Measurements from ENCODE around the gene ZCCHC14.

Gene ZCCHC14

DNA sequence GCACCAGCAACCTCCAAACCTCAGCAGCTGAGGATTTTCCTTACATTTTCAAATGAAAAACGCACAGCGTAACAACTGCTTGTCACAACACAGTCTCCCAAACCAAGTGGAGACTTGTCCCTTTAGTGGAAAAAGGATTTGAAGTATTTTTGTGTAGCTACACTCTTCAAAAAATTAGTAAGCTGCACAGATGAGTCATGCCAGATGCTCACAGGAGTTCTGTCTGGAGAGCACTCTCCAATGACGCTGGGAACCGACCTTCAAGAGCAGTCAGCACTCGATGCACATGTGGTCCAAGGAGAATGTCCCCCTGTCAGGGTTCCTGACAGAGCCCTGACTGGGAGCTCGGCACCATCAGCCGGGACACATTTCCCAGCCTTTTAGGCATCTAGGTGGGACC lies 60.9 kb downstream of the ZCCHC14 start:
- Histone ChIP-seq H2BK5ac (ENCODE audit: low read depth, low read length, poor library complexity) (no peak overlapping the region), H2BK120ac (ENCODE audit: insufficient read depth, low read length, poor library complexity) (no peak overlapping the region), H3K4me3 (ENCODE audit: low read depth, low read length) (no peak overlapping the region), H3K23ac (ENCODE audit: low read length) (no peak overlapping the region), H4K12ac (ENCODE audit: low read depth, low read length) (no peak overlapping the region), H3K9me3 (ENCODE audit: insufficient read depth, low read depth, low read length) (no peaks in the 10 kb centered on the region), H3K79me2 (ENCODE audit: control insufficient read depth, insufficient read depth, low read length, poor library complexity) (no peaks in the 10 kb centered on the region), H4K91ac (ENCODE audit: low read depth, low read length) (no peak overlapping the region), H4K8ac (ENCODE audit: low read depth, low read length) (no peak overlapping the region), H2AFZ (ENCODE audit: insufficient read depth, low read length, poor library complexity) (no peak overlapping the region), H3K9ac (ENCODE audit: low read length) (no peak overlapping the region), H3K36me3 (ENCODE audit: control insufficient read depth in 1 of 2, insufficient read depth in 2 of 2, low read length in 2 of 2) (peaks cover 4 to 8% of the 10 kb centered on the region in 2 experiments), H3K14ac (ENCODE audit: low read length) (no peak overlapping the region), H3K4me1 (ENCODE audit: control insufficient read depth in 1 of 2, insufficient read depth in 2 of 2, low read length in 2 of 2) (peaks cover 0 to 5% of the 10 kb centered on the region in 2 experiments), H3K18ac (ENCODE audit: low read length) (no peak overlapping the region), H3K4ac (ENCODE audit: low read depth, low read length) (no peak overlapping the region), H3K4me2 (ENCODE audit: low read length) (no peak overlapping the region), H3K27ac (ENCODE audit: low read depth, low read length) (no peak overlapping the region), H3K27me3 (ENCODE audit: insufficient read depth, low read length) (no peaks in the 10 kb centered on the region), H3K79me1 (ENCODE audit: low read length) (no peaks in the 10 kb centered on the region), H2AK5ac (ENCODE audit: low read length) (no peak overlapping the region), H2BK12ac (ENCODE audit: low read length) (no peak overlapping the region)
- no CpG with 5 or more reads among the region's 7 CpGs for WGBS (ENCODE audit: extremely low coverage, insufficient coverage, insufficient read length)
- DNase-seq = no peak

DNA sequence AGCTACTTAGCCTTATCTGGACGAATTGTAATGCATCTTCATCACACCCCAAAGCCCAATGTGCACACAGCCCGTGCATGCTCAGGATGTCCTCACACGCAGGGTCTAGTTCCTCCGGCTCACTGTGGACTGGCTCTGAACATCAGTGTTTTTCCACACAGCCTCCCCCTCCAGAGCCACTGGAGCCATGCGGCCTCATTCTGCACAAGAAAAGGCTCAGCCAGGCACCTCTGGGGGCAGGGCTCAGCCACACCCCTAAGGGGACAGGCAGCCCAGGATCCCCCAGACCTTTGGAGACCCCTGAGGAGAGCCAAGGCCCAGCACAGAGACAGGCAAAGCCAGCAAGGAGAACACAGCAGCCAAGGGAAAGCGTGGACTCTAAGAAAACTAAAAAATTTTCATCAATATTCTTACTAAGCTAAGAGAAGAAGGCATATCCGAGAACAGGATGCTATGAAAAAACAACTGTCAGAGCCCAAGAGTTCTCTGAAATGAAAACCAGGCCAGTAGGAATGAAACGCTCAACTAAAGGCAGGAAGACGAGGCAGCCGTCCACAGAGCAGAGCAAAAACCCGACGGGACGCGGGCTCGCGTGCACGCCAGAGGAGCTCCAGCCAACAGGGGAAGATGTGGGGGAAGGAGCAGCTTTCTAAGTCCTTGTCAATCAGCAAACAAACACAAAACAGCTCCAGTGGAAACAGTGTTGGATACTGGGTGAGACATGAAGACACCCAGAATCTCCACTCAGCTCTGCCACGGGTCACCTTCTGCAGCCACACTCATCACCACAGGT lies 66.2 kb downstream of the ZCCHC14 start:
- no peak overlapping the region for H4K12ac ChIP-seq (ENCODE audit: low read depth, low read length)
- no peaks in the 10 kb centered on the region for H3K79me2 ChIP-seq (ENCODE audit: control insufficient read depth, insufficient read depth, low read length, poor library complexity)
- no peak overlapping the region for H4K8ac ChIP-seq (ENCODE audit: low read depth, low read length)
- H3K36me3 ChIP-seq (ENCODE audit: control insufficient read depth in 1 of 2, insufficient read depth in 2 of 2, low read length in 2 of 2) = peaks cover 5 to 26% of the 10 kb centered on the region in 2 experiments
- no peak overlapping the region for H3K4ac ChIP-seq (ENCODE audit: low read depth, low read length)
- H3K27me3 ChIP-seq (ENCODE audit: insufficient read depth, low read length) = no peaks in the 10 kb centered on the region
- H3K18ac ChIP-seq (ENCODE audit: low read length) = no peak overlapping the region
- no peak overlapping the region for H3K23ac ChIP-seq (ENCODE audit: low read length)
- H2BK120ac ChIP-seq (ENCODE audit: insufficient read depth, low read length, poor library complexity) = no peak overlapping the region
- H3K27ac ChIP-seq (ENCODE audit: low read depth, low read length) = no peak overlapping the region
- H2AK5ac ChIP-seq (ENCODE audit: low read length) = no peak overlapping the region
- no peak for DNase-seq
- H3K14ac ChIP-seq (ENCODE audit: low read length) = no peak overlapping the region
- H3K4me1 ChIP-seq (ENCODE audit: control insufficient read depth in 1 of 2, insufficient read depth in 2 of 2, low read length in 2 of 2) = peaks cover 0 to 2% of the 10 kb centered on the region in 2 experiments
- no peak overlapping the region for H3K4me3 ChIP-seq (ENCODE audit: low read depth, low read length)
- H2BK5ac ChIP-seq (ENCODE audit: low read depth, low read length, poor library complexity) = no peak overlapping the region
- no peak overlapping the region for H2AFZ ChIP-seq (ENCODE audit: insufficient read depth, low read length, poor library complexity)
- no peaks in the 10 kb centered on the region for H3K79me1 ChIP-seq (ENCODE audit: low read length)
- H3K9ac ChIP-seq (ENCODE audit: low read length) = no peak overlapping the region
- no peak overlapping the region for H2BK12ac ChIP-seq (ENCODE audit: low read length)
- no peak overlapping the region for H4K91ac ChIP-seq (ENCODE audit: low read depth, low read length)
- no peaks in the 10 kb centered on the region for H3K9me3 ChIP-seq (ENCODE audit: insufficient read depth, low read depth, low read length)
- no peak overlapping the region for H3K4me2 ChIP-seq (ENCODE audit: low read length)
- WGBS (ENCODE audit: extremely low coverage, insufficient coverage, insufficient read length) = no CpG with 5 or more reads among the region's 18 CpGs

DNA sequence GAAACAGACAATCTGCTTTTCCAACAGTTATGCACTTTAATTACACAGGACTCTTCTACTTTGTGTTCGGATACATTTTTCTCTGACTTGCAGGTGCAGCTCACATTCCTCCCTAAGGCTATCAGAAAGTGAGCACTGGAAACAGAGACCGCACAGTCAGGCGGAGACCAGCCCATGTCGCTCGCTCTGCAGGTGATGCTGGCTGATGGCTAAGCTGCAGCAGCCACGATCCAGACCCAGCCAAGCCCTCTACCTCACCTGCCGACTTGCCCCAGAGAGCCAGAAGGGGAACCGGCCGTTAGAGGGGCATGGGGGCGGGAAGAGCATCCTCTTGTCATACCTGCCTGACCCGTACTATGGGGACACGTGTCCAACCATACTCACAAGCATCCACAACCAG lies 66.9 kb downstream of the ZCCHC14 start:
- no CpG with 5 or more reads among the region's 12 CpGs for WGBS (ENCODE audit: extremely low coverage, insufficient coverage, insufficient read length)

DNA sequence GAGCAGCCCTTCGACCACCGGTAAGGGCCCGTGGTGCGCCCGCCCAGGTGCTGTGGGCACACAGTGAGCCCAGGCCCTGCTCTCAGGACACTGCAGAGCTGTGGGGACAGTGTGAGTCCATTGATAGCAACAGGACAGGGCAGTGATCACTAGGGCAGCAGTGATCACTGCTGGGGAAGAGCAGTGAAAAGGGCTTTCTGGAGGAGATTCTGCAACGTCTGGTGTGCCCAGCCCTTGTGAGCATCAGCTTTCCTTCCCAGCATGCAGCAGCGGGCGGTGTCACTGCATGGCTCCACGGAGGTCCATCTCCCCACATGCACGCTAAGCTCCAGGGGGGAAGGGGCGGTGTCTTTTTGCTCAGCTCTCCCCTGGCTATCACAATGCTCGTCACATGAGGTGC lies 68.6 kb downstream of the ZCCHC14 start:
- no CpG with 5 or more reads among the region's 12 CpGs for WGBS (ENCODE audit: extremely low coverage, insufficient coverage, insufficient read length)
- H3K4me1 ChIP-seq (ENCODE audit: control insufficient read depth in 1 of 2, insufficient read depth in 2 of 2, low read length in 2 of 2) = no peaks in the 10 kb centered on the region

More for the DNA sequence above, 66.9 kb downstream of the ZCCHC14 start:
- Histone ChIP-seq H3K18ac (ENCODE audit: low read length) (no peak overlapping the region), H2BK5ac (ENCODE audit: low read depth, low read length, poor library complexity) (no peak overlapping the region), H3K4me2 (ENCODE audit: low read length) (no peak overlapping the region), H3K9ac (ENCODE audit: low read length) (no peak overlapping the region), H3K9me3 (ENCODE audit: insufficient read depth, low read depth, low read length) (no peaks in the 10 kb centered on the region), H2AFZ (ENCODE audit: insufficient read depth, low read length, poor library complexity) (no peak overlapping the region), H2BK120ac (ENCODE audit: insufficient read depth, low read length, poor library complexity) (no peak overlapping the region), H3K79me2 (ENCODE audit: control insufficient read depth, insufficient read depth, low read length, poor library complexity) (no peaks in the 10 kb centered on the region), H3K36me3 (ENCODE audit: control insufficient read depth in 1 of 2, insufficient read depth in 2 of 2, low read length in 2 of 2) (peaks cover 7 to 27% of the 10 kb centered on the region in 2 experiments), H4K91ac (ENCODE audit: low read depth, low read length) (no peak overlapping the region), H3K27me3 (ENCODE audit: insufficient read depth, low read length) (no peaks in the 10 kb centered on the region), H2BK12ac (ENCODE audit: low read length) (no peak overlapping the region), H4K8ac (ENCODE audit: low read depth, low read length) (no peak overlapping the region), H2AK5ac (ENCODE audit: low read length) (no peak overlapping the region), H4K12ac (ENCODE audit: low read depth, low read length) (no peak overlapping the region), H3K23ac (ENCODE audit: low read length) (no peak overlapping the region), H3K4me1 (ENCODE audit: control insufficient read depth in 1 of 2, insufficient read depth in 2 of 2, low read length in 2 of 2) (no peaks in the 10 kb centered on the region), H3K14ac (ENCODE audit: low read length) (no peak overlapping the region), H3K4ac (ENCODE audit: low read depth, low read length) (no peak overlapping the region), H3K4me3 (ENCODE audit: low read depth, low read length) (no peak overlapping the region), H3K27ac (ENCODE audit: low read depth, low read length) (no peak overlapping the region), H3K79me1 (ENCODE audit: low read length) (no peaks in the 10 kb centered on the region)
- peak; percentile 80 to 88 for DNase-seq

More for the DNA sequence above, 68.6 kb downstream of the ZCCHC14 start:
- no peaks in the 10 kb centered on the region for H3K27me3 ChIP-seq (ENCODE audit: insufficient read depth, low read length)
- DNase-seq = no peak
- H3K4me2 ChIP-seq (ENCODE audit: low read length) = no peak overlapping the region
- no peak overlapping the region for H3K27ac ChIP-seq (ENCODE audit: low read depth, low read length)
- H4K12ac ChIP-seq (ENCODE audit: low read depth, low read length) = no peak overlapping the region
- no peaks in the 10 kb centered on the region for H3K9me3 ChIP-seq (ENCODE audit: insufficient read depth, low read depth, low read length)
- H3K14ac ChIP-seq (ENCODE audit: low read length) = no peak overlapping the region
- H3K4ac ChIP-seq (ENCODE audit: low read depth, low read length) = no peak overlapping the region
- no peak overlapping the region for H2BK5ac ChIP-seq (ENCODE audit: low read depth, low read length, poor library complexity)
- H4K8ac ChIP-seq (ENCODE audit: low read depth, low read length) = no peak overlapping the region
- H3K36me3 ChIP-seq (ENCODE audit: control insufficient read depth in 1 of 2, insufficient read depth in 2 of 2, low read length in 2 of 2) = peaks cover 13 to 31% of the 10 kb centered on the region in 2 experiments
- H2BK120ac ChIP-seq (ENCODE audit: insufficient read depth, low read length, poor library complexity) = no peak overlapping the region
- H3K9ac ChIP-seq (ENCODE audit: low read length) = no peak overlapping the region
- no peak overlapping the region for H3K18ac ChIP-seq (ENCODE audit: low read length)
- H3K79me1 ChIP-seq (ENCODE audit: low read length) = no peaks in the 10 kb centered on the region
- no peak overlapping the region for H2BK12ac ChIP-seq (ENCODE audit: low read length)
- no peaks in the 10 kb centered on the region for H3K79me2 ChIP-seq (ENCODE audit: control insufficient read depth, insufficient read depth, low read length, poor library complexity)
- H2AFZ ChIP-seq (ENCODE audit: insufficient read depth, low read length, poor library complexity) = no peak overlapping the region
- H3K4me3 ChIP-seq (ENCODE audit: low read depth, low read length) = no peak overlapping the region
- H2AK5ac ChIP-seq (ENCODE audit: low read length) = no peak overlapping the region
- H4K91ac ChIP-seq (ENCODE audit: low read depth, low read length) = no peak overlapping the region
- no peak overlapping the region for H3K23ac ChIP-seq (ENCODE audit: low read length)
